Skeletal muscle satellite cell (primary cell): ENCODE data around the gene TTC21A.
"Not testable (repeated sequence)": the region's sequence is repeated elsewhere in the genome, so short reads cannot be mapped to it uniquely, and the experiment has no call there.

ENCODE experiments used
- H3K27me3 ChIP-seq: 2 replicates; pipeline ENCODE4 v1.7.0; 2013; ENCODE audit warnings: low read length; ENCODE audit not compliant: control insufficient read depth, insufficient read depth
- H3K36me3 ChIP-seq: 2 replicates; pipeline ENCODE4 v1.7.0; 2013; ENCODE audit warnings: mild to moderate bottlenecking, control low read depth, low read length; ENCODE audit not compliant: insufficient read depth
- H3K4me1 ChIP-seq: 2 replicates; pipeline ENCODE4 v1.7.0; 2013; ENCODE audit warnings: low read length; ENCODE audit not compliant: control insufficient read depth, insufficient read depth
- H3K4me2 ChIP-seq: 2 replicates; pipeline ENCODE4 v1.7.0; 2013; ENCODE audit warnings: mild to moderate bottlenecking, low read length
- H3K4me3 ChIP-seq: 2 replicates; pipeline ENCODE4 v1.7.0; 2013; ENCODE audit warnings: low read length
- H3K9ac ChIP-seq: 2 replicates; pipeline ENCODE4 v1.7.0; 2013; ENCODE audit warnings: mild to moderate bottlenecking, low read depth, low read length, moderate library complexity
- H3K9me3 ChIP-seq: replicated peaks from 2 replicates; pipeline ENCODE4 v1.7.0; 2013; ENCODE audit warnings: mild to moderate bottlenecking, control low read depth, low read length

Gene TTC21A

DNA sequence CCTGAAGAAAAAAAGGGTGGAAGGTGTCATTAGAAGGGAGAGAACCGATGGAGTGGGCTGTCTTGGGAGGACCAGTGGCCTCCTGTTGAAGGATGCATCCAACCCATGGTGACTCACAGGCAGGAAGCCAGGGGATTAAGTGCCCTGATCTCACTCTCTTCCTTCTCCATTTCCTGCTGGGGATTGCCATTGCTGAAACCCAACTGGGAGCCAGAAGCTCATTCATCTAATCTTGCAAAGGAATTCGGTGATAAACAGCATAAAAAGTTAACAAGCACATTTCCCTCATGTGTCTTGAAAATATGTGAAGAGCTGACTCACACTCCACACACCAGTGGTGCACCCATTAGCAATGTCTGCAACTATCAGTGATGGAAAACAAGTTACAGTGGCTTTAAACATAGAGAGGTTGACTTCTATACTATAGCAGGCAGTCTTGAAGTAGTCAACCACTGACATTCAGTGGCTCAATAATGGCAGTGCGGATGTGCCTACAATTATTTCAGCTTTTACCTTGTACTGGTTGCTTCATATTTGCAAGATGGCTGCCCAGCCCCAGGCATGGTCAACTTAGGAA lies 58.7 kb downstream of the TTC21A start:
- peak overlapping the region; percentile 30 for H3K4me2 ChIP-seq
- peaks cover 28% of the 10 kb centered on the region for H3K4me1 ChIP-seq
- H3K4me3 ChIP-seq: no peak overlapping the region
- peak overlapping the region; percentile 4 for H3K9ac ChIP-seq
- H3K27me3 ChIP-seq: no peaks in the 10 kb centered on the region
- no peaks in the 10 kb centered on the region for H3K9me3 ChIP-seq
- no peaks in the 10 kb centered on the region for H3K36me3 ChIP-seq

DNA sequence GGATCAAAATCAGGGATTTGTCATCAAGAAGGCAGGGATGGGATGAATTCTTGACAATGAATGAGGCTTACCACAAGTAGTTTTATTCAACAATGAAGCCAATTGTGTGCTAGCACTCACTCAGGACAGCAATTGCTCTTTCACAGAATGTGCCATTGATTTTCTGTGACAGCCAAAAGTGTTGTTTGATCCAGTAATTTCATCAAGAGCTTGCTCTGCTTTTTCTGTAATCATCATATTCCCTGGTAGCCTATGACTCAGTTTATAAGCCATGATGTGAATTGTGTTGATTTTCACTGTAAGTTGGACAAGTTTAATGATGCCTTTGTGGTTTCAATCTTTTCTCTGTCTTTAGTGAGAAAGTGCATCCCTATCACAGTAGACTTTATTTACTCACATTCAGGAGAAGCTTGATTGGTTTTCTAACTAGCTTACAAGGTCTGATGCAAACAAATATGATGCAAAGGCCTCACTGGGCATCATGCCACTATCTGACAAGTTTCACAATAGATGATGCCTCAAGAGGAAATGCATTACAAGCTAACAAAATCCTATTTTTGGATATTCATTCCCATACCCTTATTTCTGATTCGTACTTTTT lies 59.6 kb downstream of the TTC21A start:
- Histone ChIP-seq H3K4me1 (peaks cover 28% of the 10 kb centered on the region), H3K9ac (peak overlapping the region; percentile 4), H3K27me3 (no peaks in the 10 kb centered on the region), H3K4me3 (no peak overlapping the region), H3K36me3 (no peaks in the 10 kb centered on the region), H3K4me2 (peak overlapping the region; percentile 30), H3K9me3 (no peaks in the 10 kb centered on the region)

DNA sequence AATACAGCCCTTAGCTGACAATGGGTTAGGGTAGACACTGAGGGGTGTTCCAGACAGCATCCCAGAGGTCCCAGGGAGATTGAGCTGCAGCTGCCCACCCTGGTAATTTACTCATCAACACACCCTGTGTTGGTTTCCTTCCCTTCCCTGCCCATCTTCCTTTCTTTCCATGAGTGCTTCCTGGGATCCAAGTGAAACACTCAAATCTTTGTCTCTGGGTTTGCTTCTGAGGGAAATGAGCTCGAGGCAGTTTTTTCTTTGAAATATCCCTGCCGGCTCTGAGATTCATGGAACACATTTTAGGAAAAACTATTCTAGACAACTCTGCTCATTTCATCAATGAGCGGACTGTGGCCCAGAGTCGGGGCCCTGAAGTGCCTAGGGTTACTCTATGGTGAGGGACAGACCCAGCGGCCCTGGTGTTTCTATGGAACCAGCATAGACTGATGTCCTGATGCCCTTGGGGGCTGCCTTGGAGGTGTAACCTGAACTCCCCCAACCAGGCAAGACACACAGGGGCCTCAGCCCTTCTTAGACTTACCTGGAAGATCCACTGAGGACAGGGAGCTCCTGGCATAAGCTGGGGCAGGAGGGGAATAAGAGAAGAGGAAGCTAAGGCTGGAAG lies 60.8 kb downstream of the TTC21A start:
- no peaks in the 10 kb centered on the region for H3K36me3 ChIP-seq
- H3K9me3 ChIP-seq: no peaks in the 10 kb centered on the region
- no peak overlapping the region for H3K4me3 ChIP-seq
- H3K4me2 ChIP-seq: no peak overlapping the region
- no peaks in the 10 kb centered on the region for H3K27me3 ChIP-seq
- H3K4me1 ChIP-seq: peaks cover 28% of the 10 kb centered on the region
- no peak overlapping the region for H3K9ac ChIP-seq

DNA sequence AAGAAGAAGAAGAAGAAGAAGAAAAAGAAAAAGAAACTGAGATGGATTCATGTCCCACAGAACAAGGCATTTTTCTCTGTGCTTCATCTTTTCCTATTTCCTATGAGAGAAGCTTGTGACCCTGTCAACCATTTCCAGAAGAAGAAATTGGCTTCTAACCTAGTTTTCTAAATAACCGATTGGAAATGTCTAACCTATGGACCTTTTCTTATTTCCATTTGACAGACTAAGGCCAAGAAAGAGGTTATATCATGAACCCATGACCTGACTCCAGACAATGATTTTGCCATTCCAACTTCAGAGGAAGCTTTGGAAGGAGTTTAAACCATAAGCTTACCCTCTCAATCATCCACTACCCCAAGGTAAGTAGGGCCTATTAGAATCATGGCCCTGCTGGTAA lies 62.2 kb downstream of the TTC21A start:
- Histone ChIP-seq H3K4me3 (no peak overlapping the region), H3K9me3 (no peaks in the 10 kb centered on the region), H3K4me1 (peaks cover 28% of the 10 kb centered on the region), H3K27me3 (no peaks in the 10 kb centered on the region), H3K4me2 (no peak overlapping the region), H3K9ac (no peak overlapping the region), H3K36me3 (no peaks in the 10 kb centered on the region)

DNA sequence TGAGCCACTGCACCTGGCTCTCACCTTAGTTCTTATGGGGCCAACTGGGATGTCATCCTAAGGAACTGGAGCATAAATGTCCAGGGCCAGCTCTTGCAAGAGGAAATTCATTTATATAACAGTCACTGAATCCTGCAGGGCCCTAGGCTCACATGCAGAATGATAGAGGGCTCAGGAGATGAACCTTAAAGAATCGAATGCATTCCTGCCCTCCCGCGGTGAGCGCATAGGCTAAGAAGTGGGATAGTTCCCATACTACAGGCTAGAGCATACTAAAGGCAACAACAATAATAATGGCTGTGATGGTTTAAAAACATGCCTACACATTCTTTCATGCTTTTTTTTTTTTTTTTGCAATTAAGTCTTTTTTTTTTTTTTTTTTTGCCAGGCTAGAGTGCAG lies 63.0 kb downstream of the TTC21A start:
- Histone ChIP-seq H3K36me3 (no peaks in the 10 kb centered on the region), H3K4me1 (peaks cover 26% of the 10 kb centered on the region), H3K9ac (no peak overlapping the region), H3K9me3 (no peaks in the 10 kb centered on the region), H3K4me3 (no peak overlapping the region), H3K27me3 (no peaks in the 10 kb centered on the region), H3K4me2 (no peak overlapping the region)

DNA sequence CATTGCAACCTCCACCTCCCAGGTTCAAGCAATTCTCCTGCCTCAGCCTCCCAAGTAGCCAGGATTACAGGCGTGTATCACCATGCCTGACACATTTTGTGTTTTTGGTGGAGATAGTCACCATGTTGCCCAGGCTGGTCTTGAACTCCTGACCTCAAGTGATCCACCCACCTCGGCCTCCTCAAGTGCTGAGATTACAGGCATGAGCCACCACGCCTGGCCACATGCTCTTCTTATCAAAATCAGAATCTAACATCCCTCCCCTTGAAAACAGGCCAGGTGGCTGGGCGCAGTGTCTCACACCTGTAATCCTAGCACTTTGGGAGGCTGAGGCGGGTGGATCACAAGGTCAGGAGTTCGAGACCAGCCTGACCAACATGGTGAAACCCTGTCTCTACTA lies 63.4 kb downstream of the TTC21A start:
- H3K4me3 ChIP-seq, H3K9ac ChIP-seq, H3K9me3 ChIP-seq, H3K36me3 ChIP-seq, H3K4me2 ChIP-seq, H3K27me3 ChIP-seq: not testable (repeated sequence)
- H3K4me1 ChIP-seq: peaks cover 22% of the 10 kb centered on the region

DNA sequence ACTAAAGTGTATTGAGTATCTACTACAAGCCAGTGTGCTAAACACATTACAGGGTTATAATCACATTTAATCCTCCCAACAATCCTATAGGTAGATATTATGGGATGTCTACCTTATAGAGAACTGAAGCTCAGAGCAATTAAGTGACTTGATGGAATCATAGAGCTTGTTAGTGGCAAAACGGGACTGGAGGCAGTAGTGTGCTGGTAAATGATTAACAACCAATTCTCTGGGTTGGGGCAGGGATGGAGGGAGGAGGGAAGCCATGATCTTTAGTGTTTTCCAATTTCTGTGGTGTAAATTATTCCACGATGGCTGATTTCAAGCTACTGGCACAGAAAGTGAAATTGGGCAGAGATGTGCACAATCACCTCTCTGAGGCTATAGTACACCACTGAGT lies 64.4 kb downstream of the TTC21A start:
- H3K4me3 ChIP-seq: no peak overlapping the region
- H3K4me2 ChIP-seq: no peak overlapping the region
- no peaks in the 10 kb centered on the region for H3K9me3 ChIP-seq
- peaks cover 15% of the 10 kb centered on the region for H3K4me1 ChIP-seq
- H3K9ac ChIP-seq: no peak overlapping the region
- H3K27me3 ChIP-seq: no peaks in the 10 kb centered on the region
- no peaks in the 10 kb centered on the region for H3K36me3 ChIP-seq

DNA sequence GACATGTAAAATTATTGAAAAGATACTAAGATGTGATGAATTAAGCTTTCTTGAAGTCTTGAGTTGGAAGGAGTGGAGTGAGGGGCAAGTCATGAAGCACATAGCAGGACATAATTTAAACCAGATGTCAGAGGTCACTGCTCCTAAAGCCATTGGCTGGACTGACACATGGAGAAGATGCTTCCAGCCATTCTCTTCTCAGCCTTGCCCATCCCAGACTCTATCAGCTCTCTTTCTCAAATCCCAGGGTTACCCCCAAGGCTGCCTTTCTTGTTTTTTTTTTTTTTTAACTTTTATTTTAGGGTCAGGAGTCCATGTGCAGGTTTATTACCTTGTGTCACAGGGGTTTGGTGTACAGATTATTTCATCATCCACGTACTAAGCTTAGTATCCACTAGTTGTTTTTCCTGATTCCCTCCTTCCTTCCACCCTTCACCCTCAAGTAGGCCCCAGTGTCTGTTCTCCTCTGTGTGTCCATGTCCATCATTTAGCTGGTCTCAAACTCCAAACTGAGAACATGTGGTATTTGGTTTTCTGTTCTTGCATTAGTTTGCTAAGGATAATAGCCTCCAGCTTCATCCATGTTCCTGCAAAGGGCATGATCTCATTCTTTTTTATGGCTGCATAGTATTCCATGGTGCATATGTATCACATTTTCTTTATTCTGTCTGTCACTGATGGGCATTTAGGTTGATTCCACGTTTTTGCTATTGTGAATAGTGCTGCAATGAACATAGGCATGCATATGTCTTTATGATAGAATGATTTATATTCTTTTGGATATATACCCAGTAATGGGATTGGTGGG lies 66.0 kb downstream of the TTC21A start:
- Histone ChIP-seq H3K9me3 (no peaks in the 10 kb centered on the region), H3K4me1 (peaks cover 15% of the 10 kb centered on the region), H3K9ac (no peak overlapping the region), H3K36me3 (no peaks in the 10 kb centered on the region), H3K4me3 (no peak overlapping the region), H3K4me2 (no peak overlapping the region), H3K27me3 (no peaks in the 10 kb centered on the region)

DNA sequence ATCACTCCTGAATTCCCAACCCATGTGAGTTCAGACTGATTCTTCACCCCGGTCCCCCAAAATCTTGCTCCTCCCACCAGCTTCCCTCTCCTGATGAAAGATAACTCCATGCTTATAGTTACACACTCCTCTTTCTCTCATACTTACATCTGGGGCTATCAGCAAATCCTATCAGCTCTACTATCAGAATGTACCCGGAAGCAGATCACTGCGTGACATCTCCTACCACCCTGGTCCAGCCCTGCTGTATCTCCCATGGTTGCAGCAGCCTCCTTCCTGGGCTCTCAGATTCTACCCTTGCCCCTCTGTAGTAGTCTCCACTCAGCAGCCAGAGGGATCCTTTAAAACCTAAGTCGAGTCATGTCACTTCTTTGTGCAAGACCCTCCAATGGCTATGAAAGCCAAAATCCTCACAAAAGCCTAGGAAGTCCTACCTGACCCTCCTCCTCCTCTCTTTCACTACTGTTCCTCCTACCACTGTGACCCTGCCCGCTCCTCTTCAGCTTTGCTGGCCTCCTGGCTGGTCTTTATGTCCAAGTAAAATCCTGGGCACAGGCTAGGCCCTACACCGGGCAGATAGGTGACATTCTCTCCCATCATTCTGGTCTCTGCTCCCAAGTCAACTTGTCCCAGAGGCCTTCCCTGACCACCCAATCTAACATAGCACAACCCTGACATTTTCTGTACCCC lies 68.7 kb downstream of the TTC21A start:
- Histone ChIP-seq H3K36me3 (no peaks in the 10 kb centered on the region), H3K27me3 (no peaks in the 10 kb centered on the region), H3K9me3 (no peaks in the 10 kb centered on the region), H3K4me2 (no peak overlapping the region), H3K4me3 (no peak overlapping the region), H3K4me1 (peaks cover 38% of the 10 kb centered on the region), H3K9ac (no peak overlapping the region)

DNA sequence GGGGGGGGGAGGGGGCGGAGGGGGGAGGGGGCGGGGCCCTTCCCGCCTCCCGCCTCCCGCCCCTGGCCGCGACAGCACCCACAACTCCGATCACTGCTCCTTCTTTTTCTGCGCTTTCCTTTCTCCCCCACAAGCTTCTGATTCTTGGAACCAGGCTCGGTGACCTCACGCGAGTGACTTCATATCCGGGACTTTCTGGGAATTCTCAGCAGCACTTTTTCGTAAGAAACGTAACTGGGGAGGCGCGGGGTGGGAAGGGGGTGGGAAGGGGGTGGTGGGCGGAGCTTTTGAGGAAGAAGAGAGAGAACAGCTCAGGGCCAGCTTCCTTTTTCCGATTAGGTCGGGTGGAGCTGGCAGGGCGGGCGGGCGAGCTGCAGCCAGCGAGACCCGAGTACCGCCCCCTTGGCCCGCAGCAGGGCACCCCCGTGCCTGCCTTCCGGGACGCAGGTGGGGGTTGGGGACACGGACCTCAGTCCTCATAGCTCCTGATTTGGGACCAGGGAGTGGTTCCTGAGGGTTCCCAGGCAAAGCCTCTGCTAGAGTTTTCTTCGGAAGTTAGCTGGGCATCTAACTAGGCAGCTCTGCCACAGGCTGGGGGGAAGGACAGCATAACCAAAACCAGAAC lies 70.3 kb downstream of the TTC21A start:
- Histone ChIP-seq H3K36me3 (no peaks in the 10 kb centered on the region), H3K27me3 (no peaks in the 10 kb centered on the region), H3K4me2 (peak overlapping the region; percentile 90), H3K4me3 (peak overlapping the region; percentile 71), H3K4me1 (peaks cover 40% of the 10 kb centered on the region), H3K9me3 (no peaks in the 10 kb centered on the region), H3K9ac (peak overlapping the region; percentile 89)

DNA sequence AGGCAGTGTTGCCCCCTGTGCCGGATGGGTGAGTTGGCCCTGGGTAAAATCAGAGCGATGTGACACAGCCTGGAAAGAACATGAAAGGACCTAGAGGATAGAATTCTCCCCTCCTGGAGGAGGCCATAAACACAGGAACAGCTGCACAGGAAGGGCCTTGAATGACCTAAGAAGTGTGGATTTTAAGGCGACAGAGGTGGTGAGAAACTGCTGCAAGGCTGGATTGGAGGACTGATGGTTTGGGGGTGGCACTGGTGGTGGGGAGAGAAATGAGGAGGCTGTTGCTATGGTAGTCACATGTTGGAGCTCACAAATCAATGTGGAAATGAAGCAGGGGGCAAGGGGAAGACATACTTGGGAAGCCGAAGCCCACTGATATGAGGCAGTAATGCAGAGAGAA lies 71.1 kb downstream of the TTC21A start:
- Histone ChIP-seq H3K4me3 (peak overlapping the region; percentile 71), H3K4me1 (peaks cover 40% of the 10 kb centered on the region), H3K9me3 (no peaks in the 10 kb centered on the region), H3K4me2 (peak overlapping the region; percentile 90), H3K36me3 (no peaks in the 10 kb centered on the region), H3K27me3 (no peaks in the 10 kb centered on the region), H3K9ac (peak overlapping the region; percentile 89)
